Right ventricle myocardium inferior (tissue), 1 donor: ENCODE data around the gene HSPA9. TPM values are rescaled to one million over a fixed set of nuclear protein-coding genes. Genes with fewer than 3 reads are reported as not detected.

Experiments
- ATAC-seq: fragments of 200-7000 bp; cut with Tn5 transposase; one replicate; pipeline ENCODE4 v1.9.1; 2020; ENCODE audit warnings: mild to moderate bottlenecking, moderate library complexity
- DNase-seq: peaks from one replicate; pipeline ENCODE4 v3.0.0; 2021; ENCODE audit errors: missing footprints
- intact Hi-C: fragments of 100-400 bp; cut with DNase I; formaldehyde crosslinking; loops from one replicate; pipeline ENCODE4 v1.11.0; 2022
- total RNA-seq: library from RNA; stranded (reverse); fragmentation: NEBNext Ultra II Directional; extraction: Animal tissue kit (Norgen Biotek cat#: 25700); gene quantifications from one replicate; pipeline ENCODE4 v1.2.1, GENCODE V29; 2021
- donor health status: DM: no; HTN: yes; CAD: no; lungs with severe emphysema.

The HSPA9 gene
- total RNA-seq, 1 donor from 2014 or later, result 308 TPM

GRCh38 chr5:138597661-138598400, 22.6 kb upstream of the HSPA9 start:
- DNase-seq (peak; percentile 7), ATAC-seq (no peak)
- intact Hi-C loops, result no loop called here

- ATAC-seq (no peak), DNase-seq (peak; percentile 6)
- intact Hi-C loops, result no loop called here
These were observed 21.1 kb upstream of the HSPA9 start for GRCh38 chr5:138596105-138596881.

GRCh38 chr5:138595180-138595795, 20.1 kb upstream of the HSPA9 start:
- DNase-seq, result no peak
- ATAC-seq, result no peak
- intact Hi-C loops, result no loop called here

GRCh38 chr5:138594305-138595058, 19.3 kb upstream of the HSPA9 start:
- DNase-seq (peak; percentile 8), ATAC-seq (no peak)
- intact Hi-C loops, result no loop called here

- intact Hi-C loops, result no loop called here
- ATAC-seq (no peak), DNase-seq (no peak)
These were observed 13.0 kb upstream of the HSPA9 start for GRCh38 chr5:138588013-138588788.

- DNase-seq (no peak), ATAC-seq (no peak)
- intact Hi-C loops, result no loop called here
These were observed 10.0 kb upstream of the HSPA9 start for GRCh38 chr5:138585157-138585556.

- ATAC-seq (no peak), DNase-seq (no peak)
- intact Hi-C loops, result no loop called here
These were observed 8.9 kb upstream of the HSPA9 start for GRCh38 chr5:138583984-138584637.

- intact Hi-C loops, result no loop called here
- ATAC-seq, result no peak
- no peak for DNase-seq
These were observed 7.8 kb upstream of the HSPA9 start for GRCh38 chr5:138582959-138583358.

- DNase-seq (no peak), ATAC-seq (no peak)
- intact Hi-C loops, result no loop called here
These were observed 5.6 kb upstream of the HSPA9 start for GRCh38 chr5:138580777-138581176.

- DNase-seq (no peak), ATAC-seq (no peak)
- intact Hi-C loops, result no loop called here
These were observed 4.8 kb upstream of the HSPA9 start for GRCh38 chr5:138580001-138580400.

GRCh38 chr5:138579517-138579863, 4.3 kb upstream of the HSPA9 start:
- DNase-seq (no peak), ATAC-seq (no peak)
- intact Hi-C loops, result loop anchor here (2.0 to 5.0 kb wide), 2 partner anchors 683 to 763 kb away; partner anchors contain the start of gene PAIP2

- no peak for DNase-seq
- intact Hi-C loops, result loop anchor here (5.0 kb wide), 1 partner anchor 765 kb away; the partner anchor contains the start of gene PAIP2
These were observed 2.3 kb upstream of the HSPA9 start for GRCh38 chr5:138577452-138577851.

GRCh38 chr5:138574744-138575193, 432 bp downstream of the HSPA9 start:
- no peak for DNase-seq
- intact Hi-C loops, result loop anchor here (2.0 to 5.0 kb wide), 2 partner anchors 180 to 768 kb away; partner anchors contain the start of gene PAIP2
- peak; percentile 7 for ATAC-seq

More at GRCh38 chr5:138577452-138577851, 2.3 kb upstream of the HSPA9 start:
- no peak for ATAC-seq

- DNase-seq, result no peak
- intact Hi-C loops, result loop anchor here (2.0 kb wide), 1 partner anchor 181 kb away; no protein-coding TSS in a partner anchor
- no peak for ATAC-seq
These were observed 1.1 kb downstream of the HSPA9 start for GRCh38 chr5:138573949-138574670.

- DNase-seq, result no peak
- intact Hi-C loops, result no loop called here
These were observed 2.0 kb downstream of the HSPA9 start for GRCh38 chr5:138573223-138573622.

GRCh38 chr5:138570871-138571270, 4.3 kb downstream of the HSPA9 start:
- DNase-seq (no peak), ATAC-seq (no peak)
- intact Hi-C loops, result no loop called here

More at GRCh38 chr5:138573223-138573622, 2.0 kb downstream of the HSPA9 start:
- ATAC-seq, result no peak

- intact Hi-C loops, result no loop called here
- DNase-seq (no peak), ATAC-seq (no peak)
These were observed 5.4 kb downstream of the HSPA9 start for GRCh38 chr5:138569782-138570181.
